Measurements from ENCODE around the gene ACSL6.

ACSL6 gene

DNA sequence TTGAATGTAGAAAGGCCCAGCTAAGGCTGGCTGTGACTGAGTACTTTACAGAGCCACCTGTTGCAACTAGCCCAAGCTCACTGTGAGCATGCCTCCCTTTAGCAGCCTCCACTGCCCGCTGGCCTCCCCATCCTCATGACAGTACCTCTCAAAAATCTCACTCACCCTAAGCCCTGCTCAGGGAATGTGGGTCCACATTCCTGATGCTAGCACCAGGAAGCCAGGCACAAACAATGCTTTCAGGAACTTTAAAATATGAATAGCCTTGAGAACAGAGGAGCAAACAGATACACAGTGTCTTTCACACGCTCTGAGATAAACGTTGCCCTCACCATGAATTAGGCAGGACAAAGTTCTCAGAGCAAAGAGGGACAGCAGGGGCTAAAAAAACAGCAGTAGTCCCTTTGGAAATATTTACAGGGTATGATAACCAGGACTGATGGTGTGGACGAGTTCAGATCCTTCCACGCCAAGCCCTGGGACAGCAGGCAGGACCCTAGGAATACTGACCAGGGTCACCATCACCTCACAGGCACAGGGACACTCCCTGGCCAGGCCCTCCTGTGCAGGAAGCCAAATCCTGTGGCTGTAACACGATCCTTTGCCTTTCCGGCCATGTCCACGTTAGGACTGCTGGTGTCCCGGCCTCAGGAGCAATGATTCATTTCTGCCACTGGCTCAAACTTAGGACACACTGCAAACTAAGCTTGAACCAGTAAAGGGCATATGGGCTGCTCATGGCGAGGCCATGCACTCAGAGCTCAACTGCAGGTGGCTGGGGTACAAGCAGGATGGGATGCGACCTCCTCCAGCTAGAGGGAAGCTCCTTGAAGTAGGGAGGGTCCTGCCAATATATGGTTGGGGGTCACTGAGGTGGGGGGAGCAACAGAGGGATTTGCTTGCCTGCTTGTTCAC lies 9.6 kb downstream of the ACSL6 start:
- DNase-seq (ENCODE audit: extremely low read depth in 1 of 2, low read depth in 1 of 2): no peak

DNA sequence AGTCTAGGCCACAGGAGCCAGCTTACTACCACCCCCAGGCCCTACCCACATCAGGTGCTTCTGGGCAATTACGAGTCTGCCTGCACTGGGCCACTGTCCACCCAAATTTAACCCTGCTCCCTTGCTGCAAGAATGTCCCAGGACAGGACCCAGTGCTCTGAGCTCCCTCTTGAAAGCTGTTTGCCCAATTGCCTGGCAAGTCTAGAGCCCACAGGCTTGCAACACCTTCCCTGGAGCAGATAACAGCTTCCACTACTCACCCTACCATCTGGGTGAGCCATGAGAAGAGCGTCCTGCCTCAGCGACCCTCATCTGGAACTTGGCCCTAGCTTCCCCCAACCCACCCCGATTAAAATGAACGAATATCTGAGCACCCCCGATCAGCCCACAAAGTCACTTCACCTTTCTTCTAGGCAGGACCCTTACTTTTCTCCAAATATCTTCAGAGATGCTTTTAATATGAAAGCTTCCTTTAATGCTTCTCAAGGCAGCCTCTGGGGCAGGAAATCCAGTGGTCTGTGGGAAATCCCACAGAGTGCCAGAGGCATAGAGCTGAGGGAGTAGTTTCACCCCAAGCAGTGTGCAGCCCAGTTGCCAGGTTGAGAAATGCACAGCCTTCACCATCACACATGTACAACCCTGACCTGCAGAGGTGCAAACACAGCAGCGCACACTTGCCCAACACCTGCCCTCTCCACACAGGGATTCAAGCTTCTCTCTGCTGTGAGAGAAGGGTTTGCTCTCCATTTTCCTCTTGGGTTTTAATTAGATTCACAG lies 10.6 kb downstream of the ACSL6 start:
- DNase-seq (ENCODE audit: extremely low read depth in 1 of 2, low read depth in 1 of 2): peak in 1 of 2 donors; percentile 19

DNA sequence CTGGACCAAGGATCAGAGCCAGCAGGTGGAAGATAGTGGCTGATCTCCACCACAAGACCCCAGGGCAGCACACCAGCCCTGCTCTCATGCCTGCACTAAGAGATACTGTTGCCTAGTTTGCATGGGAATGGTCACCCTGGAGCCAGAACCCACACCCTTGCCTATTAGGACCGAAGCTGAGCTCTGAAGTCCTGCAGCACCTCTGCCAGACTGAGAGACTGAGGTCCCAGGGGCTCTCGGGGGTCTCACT lies 11.3 kb downstream of the ACSL6 start:
- DNase-seq (ENCODE audit: extremely low read depth in 1 of 2, low read depth in 1 of 2): no peak

DNA sequence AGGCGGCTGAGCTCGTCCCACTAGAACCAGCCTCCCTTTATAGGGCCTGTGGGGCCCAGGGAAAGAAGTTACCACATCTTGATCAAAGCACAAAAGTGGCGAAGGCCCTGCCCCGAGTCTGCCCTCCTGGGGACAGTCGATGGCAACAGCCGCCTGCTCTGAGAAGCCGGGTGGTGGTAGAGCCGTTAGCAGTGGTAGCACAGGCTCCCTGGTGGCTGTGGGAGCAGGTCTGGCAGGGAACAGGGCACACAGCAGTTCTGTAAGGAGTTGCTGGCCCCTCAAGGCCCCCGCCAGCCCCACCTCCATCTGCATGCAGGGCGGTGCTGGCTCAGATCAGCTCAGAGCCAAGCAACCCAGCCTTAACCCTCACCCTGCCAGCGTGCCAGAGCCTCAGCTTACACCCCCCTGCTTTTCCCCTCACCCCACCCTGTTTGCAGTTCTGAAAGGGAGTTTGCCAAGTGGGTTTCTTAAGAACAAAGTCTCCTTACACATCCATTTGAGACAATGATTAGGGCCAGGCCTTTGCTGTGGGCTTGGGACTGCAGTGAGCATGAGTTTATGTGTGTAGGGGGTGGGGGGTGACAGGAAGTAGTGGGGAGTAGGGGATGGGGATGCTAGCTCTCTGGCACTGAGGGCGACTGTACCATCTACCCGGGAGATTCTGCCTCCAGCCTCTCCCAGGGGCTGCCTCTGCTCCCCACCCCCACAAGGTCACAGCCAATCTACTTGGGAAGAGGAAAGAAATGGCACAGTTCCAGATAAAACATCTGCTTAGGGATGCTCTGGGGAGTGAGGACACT lies 11.8 kb downstream of the ACSL6 start:
- DNase-seq (ENCODE audit: extremely low read depth in 1 of 2, low read depth in 1 of 2): no peak

DNA sequence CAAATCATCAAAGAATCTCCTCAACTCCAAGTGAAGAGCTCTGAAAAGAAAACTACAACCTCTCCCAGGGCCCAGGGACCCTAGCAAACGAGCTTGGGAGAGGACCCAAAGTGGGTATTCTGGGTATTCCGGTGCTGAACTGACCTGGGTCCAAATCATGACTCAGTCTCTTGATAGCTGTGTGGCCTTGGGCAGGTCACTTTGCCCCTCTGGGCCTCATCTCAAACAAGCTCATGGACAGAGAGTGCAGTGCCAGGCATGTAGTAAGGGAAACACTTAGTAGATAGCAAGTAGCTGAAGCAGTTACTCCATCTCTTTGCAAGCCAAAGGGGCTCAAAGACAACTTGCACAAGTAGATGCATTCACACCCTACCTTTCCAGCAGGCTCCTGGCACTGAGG lies 12.4 kb downstream of the ACSL6 start:
- DNase-seq (ENCODE audit: extremely low read depth in 1 of 2, low read depth in 1 of 2): no peak

DNA sequence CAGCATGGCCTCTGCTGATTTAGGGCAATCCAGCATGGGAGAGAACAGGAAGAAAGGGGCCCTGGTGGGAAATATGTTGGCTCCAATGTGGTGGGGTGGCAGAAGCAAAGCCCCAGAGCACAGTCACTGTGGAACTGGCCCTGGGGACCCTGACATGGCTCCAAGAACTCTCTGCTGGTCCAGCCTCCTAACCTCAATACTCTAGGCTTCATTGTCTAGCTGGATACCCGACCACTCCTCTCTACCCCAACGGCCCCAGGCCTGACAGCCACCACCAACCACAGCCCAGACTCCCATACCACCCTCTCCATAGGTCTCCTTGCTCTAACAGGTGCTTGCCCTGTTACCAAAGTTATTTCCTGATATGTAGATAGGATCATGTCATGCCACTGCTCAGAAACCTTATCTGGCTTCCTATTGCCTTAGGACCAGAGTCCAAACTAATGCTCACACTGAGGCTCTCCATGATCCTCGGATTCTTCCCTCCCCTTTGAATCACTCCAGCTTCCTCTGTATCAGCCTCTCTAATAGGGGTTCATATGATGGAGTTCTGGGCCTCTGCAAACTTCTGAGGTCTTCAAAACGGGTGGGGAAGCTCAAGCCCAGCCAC lies 12.9 kb downstream of the ACSL6 start:
- DNase-seq (ENCODE audit: extremely low read depth in 1 of 2, low read depth in 1 of 2): no peak

DNA sequence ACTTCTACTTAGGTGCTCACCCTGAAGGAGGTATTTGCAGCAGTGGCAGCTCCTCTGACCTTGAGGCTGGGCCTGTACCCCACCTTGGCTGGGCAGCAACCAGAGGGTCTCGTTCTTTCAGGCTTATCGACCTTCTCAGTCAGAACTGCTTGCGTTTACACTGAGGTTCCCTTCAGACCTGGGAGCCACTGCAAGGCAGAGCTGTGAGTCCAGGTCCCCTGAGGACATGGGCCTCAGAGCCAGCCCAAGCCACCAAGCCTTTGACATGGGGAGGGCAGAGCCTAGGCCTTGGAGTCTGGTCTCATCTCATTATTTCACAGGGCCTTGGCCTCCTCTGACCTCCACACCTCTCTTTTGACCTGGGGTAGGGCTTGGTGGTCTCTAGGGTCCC lies 13.7 kb downstream of the ACSL6 start:
- DNase-seq (ENCODE audit: extremely low read depth in 1 of 2, low read depth in 1 of 2): no peak

DNA sequence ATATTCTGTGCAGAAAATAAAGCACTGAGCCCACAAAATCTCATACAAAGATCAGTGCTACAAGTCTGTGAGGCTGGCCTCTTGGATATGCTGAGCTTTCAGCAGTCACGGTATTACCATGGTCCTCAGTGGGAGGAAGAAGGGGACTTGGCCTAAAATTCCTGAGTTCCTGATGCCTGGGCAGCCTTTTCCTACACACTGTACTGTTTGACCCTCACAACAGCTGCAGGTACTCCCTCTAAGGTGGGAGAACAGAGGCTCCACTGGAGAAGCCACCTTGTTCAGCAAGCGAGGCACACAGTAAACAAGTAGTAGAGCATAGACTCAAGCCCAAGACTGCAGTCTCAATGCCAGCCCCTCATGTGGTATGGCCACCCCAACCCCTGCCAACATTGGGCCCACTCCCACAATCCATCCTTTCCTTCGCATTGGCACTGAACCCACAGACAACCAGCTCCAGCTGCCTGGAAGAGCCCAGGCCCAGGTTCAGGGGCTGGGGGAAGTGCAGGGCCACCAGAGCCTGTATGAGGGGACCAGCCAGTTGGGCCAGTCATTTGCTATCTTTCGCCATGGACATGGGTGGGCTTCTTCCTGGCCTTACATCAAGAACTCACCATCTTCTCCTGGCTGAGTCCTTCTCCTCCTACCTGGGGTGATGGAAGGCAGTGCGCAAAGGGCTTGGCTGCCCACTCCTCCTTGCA lies 14.3 kb downstream of the ACSL6 start:
- no peak for DNase-seq (ENCODE audit: extremely low read depth in 1 of 2, low read depth in 1 of 2)

DNA sequence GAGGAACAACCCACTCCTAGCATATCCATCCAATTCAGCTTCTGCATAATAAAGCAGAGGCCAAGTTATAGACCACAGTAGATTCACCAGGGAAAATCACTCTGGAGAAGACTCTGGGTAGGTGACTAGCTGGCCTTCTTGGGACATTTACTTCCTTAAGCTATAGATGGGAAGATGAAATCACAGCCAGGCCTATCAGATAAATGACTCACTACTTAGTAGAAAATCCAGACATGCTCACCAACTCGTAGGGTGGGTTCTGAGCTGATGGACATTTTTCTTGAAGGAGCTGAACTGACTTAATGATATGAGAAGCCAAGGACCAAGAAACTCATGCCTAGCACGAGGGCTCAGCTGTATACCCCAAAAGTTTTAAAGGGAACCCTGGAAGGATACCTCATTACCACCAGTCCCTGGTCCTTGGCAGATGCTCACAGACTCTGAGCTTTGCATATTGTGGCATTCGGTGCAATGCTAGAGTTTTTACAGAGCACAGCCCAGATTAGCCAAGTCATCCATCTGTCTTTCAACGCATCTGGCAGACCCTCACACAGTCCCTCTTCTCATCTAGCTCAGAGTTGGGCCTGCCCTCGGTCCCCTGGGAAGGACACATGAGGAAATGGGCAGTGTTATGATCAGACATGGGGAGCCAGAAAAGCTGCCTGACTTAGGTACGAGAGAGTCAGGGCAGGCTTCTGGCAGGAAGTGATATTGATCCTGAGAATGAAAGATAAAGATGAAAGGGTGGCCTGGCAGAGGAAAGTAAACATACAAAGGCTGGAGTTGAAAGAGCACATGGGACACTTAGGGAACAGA lies 15.0 kb downstream of the ACSL6 start:
- no peak for DNase-seq (ENCODE audit: extremely low read depth in 1 of 2, low read depth in 1 of 2)

DNA sequence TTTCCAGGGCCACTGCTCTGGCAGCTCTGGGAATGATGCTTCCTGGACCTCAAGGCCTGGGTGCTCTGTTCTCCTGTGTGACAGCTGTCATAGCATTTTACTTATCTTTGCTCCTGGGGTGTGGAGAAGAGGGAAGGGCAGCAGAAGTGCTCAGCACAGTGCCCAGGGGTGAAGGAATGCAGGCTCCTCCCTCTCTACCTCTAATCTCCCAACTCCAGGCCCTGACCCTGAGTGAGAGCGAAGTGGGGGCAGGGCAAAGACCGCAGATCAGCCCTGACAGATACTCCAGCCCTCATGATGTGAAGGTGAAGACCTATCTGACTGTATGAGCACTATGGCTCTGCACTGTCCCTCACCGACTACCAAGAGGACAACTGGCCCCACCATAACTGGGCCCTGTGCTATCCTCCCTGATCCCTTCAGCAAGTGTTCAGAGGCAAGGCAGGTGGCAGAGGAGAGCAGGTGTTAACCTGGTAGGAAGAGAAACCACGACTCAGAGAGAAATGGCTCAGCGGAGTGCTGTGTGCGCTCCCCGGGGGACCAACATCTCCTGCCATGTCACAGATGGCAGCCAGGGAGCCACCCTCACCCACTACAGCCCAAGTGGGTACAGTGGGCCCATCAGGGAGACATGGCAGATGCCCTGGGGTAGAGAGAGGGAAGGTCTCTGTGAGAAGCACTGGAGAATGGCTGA lies 16.8 kb downstream of the ACSL6 start:
- DNase-seq (ENCODE audit: extremely low read depth in 1 of 2, low read depth in 1 of 2): no peak

DNA sequence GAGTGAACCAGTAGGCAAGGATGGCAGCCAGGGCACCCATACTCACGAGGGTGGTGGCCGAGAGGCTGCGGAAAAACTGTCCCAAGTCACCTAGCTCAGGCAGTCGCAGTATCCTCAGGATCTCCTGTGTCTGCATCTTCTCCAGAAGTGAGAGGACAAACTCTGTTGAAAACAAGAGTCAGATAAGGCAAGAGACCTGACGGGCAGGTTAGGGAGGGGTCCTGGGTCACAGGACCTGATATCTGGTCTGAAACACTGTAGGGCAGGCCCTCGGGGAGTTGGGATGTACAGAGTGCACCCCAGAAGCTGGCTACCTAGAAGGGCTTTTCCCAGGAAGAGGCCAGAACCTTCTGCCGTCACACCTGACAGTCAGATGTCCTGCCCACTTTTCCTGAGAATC lies 17.4 kb downstream of the ACSL6 start:
- no peak for DNase-seq (ENCODE audit: extremely low read depth in 1 of 2, low read depth in 1 of 2)

DNA sequence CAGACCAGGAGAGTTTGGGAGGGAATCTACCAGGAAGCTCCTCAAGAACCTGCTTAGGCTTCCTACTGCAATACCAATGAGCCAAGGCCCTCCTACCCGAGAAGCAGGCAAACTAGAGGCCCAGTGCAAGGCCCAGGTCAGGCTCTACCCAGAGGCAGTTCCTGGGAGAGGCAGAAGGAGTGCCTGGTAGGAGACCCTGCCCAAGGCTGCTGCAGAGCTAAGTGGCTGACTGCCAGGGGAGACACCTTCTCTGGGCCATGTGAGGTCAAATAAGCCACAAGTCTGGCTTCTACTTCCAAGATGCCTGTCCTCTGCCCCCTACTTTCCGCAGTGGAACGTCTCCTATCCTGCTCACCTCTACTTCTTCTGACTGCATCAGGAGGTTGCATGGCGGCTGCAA lies 17.8 kb downstream of the ACSL6 start:
- no peak for DNase-seq (ENCODE audit: extremely low read depth in 1 of 2, low read depth in 1 of 2)

DNA sequence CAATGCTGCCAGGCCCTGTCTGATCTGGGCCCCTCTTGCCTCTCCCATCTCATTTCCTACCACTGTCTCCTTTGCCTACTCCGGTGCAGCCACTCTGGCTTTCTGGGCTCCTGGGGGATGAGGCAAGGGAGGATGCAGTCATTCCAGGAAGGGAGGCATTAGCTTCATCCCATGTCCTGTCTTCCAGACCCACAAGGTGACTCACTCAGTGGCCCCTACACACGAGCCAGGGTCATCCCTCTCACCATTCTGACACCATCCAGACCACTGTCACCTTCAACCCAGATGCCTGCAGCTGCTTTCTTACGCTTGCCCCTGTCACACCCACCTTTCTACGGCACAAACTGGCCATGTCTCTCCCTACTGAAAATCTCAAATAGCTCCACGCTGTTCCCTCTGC lies 19.1 kb downstream of the ACSL6 start:
- DNase-seq (ENCODE audit: extremely low read depth in 1 of 2, low read depth in 1 of 2): no peak

DNA sequence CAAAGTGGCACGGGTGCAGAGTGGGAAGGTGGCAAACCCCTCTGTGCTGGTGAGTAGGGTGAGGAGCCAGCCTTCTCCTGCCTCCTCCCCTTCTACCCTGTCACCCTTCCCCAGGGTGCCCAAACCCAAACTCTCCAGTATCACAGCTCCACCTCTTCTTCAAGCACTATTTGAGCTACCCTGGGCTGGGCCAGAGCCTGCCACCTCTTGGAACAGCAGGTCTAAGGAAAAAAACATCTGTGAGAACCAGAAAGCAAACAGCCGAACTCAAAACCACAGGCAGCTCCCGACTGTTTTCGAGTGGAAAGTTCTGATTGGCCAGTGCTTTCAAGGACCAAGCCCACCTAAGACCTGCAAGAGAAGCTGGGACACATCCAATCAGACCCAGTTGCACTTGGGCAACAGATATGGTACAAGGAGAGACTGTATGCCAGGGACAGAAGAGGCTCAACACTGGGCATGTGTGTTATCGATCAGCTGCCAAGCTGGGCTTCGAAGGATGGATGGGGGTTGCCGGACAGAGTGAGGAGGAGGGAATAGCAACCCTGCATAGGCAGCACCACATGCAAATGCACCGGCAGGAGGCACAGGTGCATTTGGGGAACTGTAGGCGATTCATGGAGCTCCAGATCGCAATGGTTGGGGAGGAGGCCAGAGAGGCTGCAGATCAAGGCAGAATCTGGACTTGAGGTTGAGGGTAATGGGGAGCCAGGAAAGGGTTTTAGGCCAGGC lies 19.7 kb downstream of the ACSL6 start:
- no peak for DNase-seq (ENCODE audit: extremely low read depth in 1 of 2, low read depth in 1 of 2)

DNA sequence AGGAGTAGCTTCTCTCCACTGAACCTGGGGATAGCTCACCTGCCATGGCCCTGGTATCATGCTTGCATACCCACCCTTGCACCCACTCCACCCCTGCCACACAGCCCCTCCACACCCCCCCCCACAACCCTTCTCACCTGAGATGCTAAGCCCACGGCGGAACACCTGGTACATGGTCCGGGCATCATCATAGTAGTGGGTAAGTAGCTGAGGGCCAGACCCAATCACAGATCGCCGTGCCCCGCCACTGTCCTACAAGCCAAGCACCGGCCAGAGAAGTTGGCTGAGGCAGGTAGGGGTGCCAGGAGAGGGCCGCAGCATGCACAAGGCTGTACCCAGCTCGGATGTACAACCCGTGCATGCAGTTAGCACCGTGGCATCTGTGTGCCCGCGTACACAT lies 20.7 kb downstream of the ACSL6 start:
- DNase-seq (ENCODE audit: extremely low read depth in 1 of 2, low read depth in 1 of 2): no peak

DNA sequence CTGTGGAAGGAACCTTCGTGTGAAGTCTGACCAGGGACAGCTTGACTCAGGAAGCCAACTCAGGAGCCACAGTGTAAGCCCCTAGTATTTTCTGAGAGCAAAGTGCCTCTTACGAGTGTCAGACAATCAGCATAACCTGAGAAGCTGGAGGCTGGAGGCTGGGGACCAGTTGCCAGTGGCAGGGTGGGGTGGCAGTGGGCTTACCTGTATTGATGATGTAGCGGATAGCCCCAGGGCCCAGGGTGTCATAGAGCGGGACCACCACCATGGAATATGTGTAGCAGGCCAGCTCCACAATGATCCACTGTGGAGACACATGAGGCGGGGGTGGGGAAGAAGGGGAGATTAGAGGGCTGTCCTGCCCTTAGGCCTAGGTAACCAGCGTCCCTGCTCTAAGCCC lies 22.9 kb downstream of the ACSL6 start:
- no peak for DNase-seq (ENCODE audit: extremely low read depth in 1 of 2, low read depth in 1 of 2)

DNA sequence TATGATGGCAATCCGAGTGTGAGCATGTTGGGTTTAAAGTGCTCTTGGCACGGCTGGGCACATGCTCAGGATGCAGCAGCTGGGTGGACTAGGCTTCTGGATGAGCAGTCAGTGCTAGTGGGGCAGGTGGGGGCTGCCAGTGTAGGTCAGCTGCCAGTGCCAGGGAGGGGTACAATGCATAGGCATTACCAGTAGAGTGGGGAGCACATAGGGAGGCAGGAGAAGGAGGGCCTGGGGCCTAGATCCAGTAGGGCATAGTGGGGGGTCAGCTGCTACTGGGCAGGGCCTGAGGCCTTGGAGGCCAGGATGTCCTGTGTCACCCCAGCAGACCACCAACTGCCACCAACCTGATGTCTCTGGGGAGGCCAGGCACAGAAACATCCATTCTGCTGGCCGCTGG lies 24.2 kb downstream of the ACSL6 start:
- no peak for DNase-seq (ENCODE audit: extremely low read depth in 1 of 2, low read depth in 1 of 2)

DNA sequence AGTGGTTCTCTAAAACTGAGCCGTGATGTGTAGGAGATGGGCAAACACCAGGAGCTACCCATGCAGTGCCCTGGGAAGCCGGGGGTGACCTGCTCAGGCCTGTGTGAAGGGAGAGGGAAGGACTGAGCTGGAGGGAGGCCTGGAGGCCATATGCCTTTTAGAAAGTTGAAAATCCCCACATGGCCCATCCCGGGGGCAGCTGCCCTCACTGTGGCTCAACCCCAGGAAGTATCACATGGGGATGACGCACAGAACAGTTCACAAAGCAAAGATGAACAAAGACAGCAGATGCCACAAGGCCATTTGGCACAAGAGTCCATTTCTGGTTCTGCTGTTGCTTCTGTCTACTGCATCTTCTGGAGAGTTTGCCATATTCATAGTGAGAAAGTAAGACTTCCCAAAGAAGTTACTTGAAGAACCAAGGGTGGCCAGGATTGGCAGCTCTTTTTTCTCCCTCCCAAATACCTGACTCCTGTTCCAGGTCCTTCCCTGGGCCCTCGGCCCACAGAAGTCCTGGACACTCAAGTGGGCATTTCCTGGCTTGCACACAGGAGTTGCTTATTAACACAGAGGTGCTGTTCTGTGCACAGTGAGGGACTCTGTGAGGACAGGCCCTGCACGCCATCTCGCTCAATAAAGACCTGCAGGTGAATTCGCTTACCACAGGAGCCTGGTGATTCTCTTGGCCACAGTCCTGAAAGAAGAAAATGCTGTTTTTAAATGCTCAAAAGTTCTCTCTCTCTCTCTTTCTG lies 25.1 kb downstream of the ACSL6 start:
- no peak for DNase-seq (ENCODE audit: extremely low read depth in 1 of 2, low read depth in 1 of 2)

All from activated CD8-positive, alpha-beta memory T cell treated with anti-CD3 and anti-CD28 coated beads for 1 hour (primary cell).